Stimulated activated effector memory CD8-positive, alpha-beta T cell treated with anti-CD3 and anti-CD28 coated beads, Interleukin-12 subunit alpha, Interleukin-12 subunit beta, amount 100 ng/mL, for 72 hours (primary cell): ENCODE results near the gene GALNT13.

Experiments
- ATAC-seq: fragments of 150-1000 bp; cut with Tn5 transposase; 2 replicates; pipeline ENCODE4 v1.10.0; 2021
- DNase-seq, 2 donors: peaks; one replicate each; pipeline ENCODE4 v3.0.0; 2021 to 2022; ENCODE audit warnings: low spot score in 2 of 2
- H3K27ac Mint-ChIP-seq: one replicate; pipeline ENCODE4 v1.8.0; 2022; ENCODE audit warnings: mild to moderate bottlenecking, mixed read lengths
- H3K36me3 Mint-ChIP-seq: one replicate; pipeline ENCODE4 v1.8.0; 2022; ENCODE audit warnings: mild to moderate bottlenecking, mixed read lengths
- H3K4me1 Mint-ChIP-seq: one replicate; pipeline ENCODE4 v1.8.0; 2022; ENCODE audit warnings: mixed read lengths
- H3K4me3 Mint-ChIP-seq: one replicate; pipeline ENCODE4 v1.8.0; 2022; ENCODE audit warnings: mild to moderate bottlenecking, mixed read lengths
- H3K9me3 Mint-ChIP-seq: one replicate; pipeline ENCODE4 v1.8.0; 2022; ENCODE audit warnings: mixed read lengths

The GALNT13 gene

GRCh38 chr2:153891051-153891450, 19.3 kb downstream of the GALNT13 start:
- no peaks in the 10 kb centered on the region for H3K4me1 Mint-ChIP-seq
- peaks cover 13% of the 10 kb centered on the region for H3K9me3 Mint-ChIP-seq
- no peak overlapping the region for H3K4me3 Mint-ChIP-seq
- no peaks in the 10 kb centered on the region for H3K36me3 Mint-ChIP-seq
- ATAC-seq (no peak), DNase-seq (no peak)
- H3K27ac Mint-ChIP-seq, result no peak overlapping the region

- no peak overlapping the region for H3K4me3 Mint-ChIP-seq
- no peak for DNase-seq
- no peaks in the 10 kb centered on the region for H3K36me3 Mint-ChIP-seq
- no peak for ATAC-seq
- H3K4me1 Mint-ChIP-seq, result no peaks in the 10 kb centered on the region
- no peak overlapping the region for H3K27ac Mint-ChIP-seq
- H3K9me3 Mint-ChIP-seq, result peaks cover 31% of the 10 kb centered on the region
Measured at GRCh38 chr2:153912798-153913396, 41.2 kb downstream of the GALNT13 start.

GRCh38 chr2:153917570-153917969, 45.8 kb downstream of the GALNT13 start:
- DNase-seq (no peak), ATAC-seq (no peak)
- H3K4me1 Mint-ChIP-seq, result no peaks in the 10 kb centered on the region
- H3K36me3 Mint-ChIP-seq, result no peaks in the 10 kb centered on the region
- no peak overlapping the region for H3K4me3 Mint-ChIP-seq
- H3K27ac Mint-ChIP-seq, result no peak overlapping the region
- peaks cover 18% of the 10 kb centered on the region for H3K9me3 Mint-ChIP-seq

- Mint-ChIP-seq H3K27ac (no peak overlapping the region), H3K36me3 (no peaks in the 10 kb centered on the region), H3K4me3 (no peak overlapping the region), H3K4me1 (no peaks in the 10 kb centered on the region), H3K9me3 (peaks cover 25% of the 10 kb centered on the region)
- DNase-seq (no peak), ATAC-seq (no peak)
Measured at GRCh38 chr2:153935511-153935910, 63.8 kb downstream of the GALNT13 start.

- H3K4me3 Mint-ChIP-seq, result no peak overlapping the region
- H3K27ac Mint-ChIP-seq, result no peak overlapping the region
- H3K4me1 Mint-ChIP-seq, result no peaks in the 10 kb centered on the region
- no peaks in the 10 kb centered on the region for H3K36me3 Mint-ChIP-seq
- DNase-seq, result no peak
- no peak for ATAC-seq
- peaks cover 13% of the 10 kb centered on the region for H3K9me3 Mint-ChIP-seq
Measured at GRCh38 chr2:153939124-153939796, 67.5 kb downstream of the GALNT13 start.

GRCh38 chr2:153940511-153940910, 68.8 kb downstream of the GALNT13 start:
- H3K4me1 Mint-ChIP-seq, result no peaks in the 10 kb centered on the region

GRCh38 chr2:153944800-153945199, 73.1 kb downstream of the GALNT13 start:
- H3K4me3 Mint-ChIP-seq, result no peak overlapping the region
- ATAC-seq, result no peak

More at GRCh38 chr2:153940511-153940910, 68.8 kb downstream of the GALNT13 start:
- H3K4me3 Mint-ChIP-seq, result no peak overlapping the region
- peaks cover 18% of the 10 kb centered on the region for H3K9me3 Mint-ChIP-seq
- no peak overlapping the region for H3K27ac Mint-ChIP-seq
- H3K36me3 Mint-ChIP-seq, result no peaks in the 10 kb centered on the region
- ATAC-seq (no peak), DNase-seq (no peak)

GRCh38 chr2:153946036-153946435, 74.3 kb downstream of the GALNT13 start:
- no peak overlapping the region for H3K4me3 Mint-ChIP-seq
- H3K4me1 Mint-ChIP-seq, result no peaks in the 10 kb centered on the region
- no peaks in the 10 kb centered on the region for H3K36me3 Mint-ChIP-seq
- no peak for DNase-seq
- ATAC-seq, result no peak
- H3K27ac Mint-ChIP-seq, result no peak overlapping the region
- peaks cover 10% of the 10 kb centered on the region for H3K9me3 Mint-ChIP-seq

More at GRCh38 chr2:153944800-153945199, 73.1 kb downstream of the GALNT13 start:
- no peak overlapping the region for H3K27ac Mint-ChIP-seq
- no peak for DNase-seq
- no peaks in the 10 kb centered on the region for H3K36me3 Mint-ChIP-seq
- no peaks in the 10 kb centered on the region for H3K4me1 Mint-ChIP-seq
- peaks cover 10% of the 10 kb centered on the region for H3K9me3 Mint-ChIP-seq

GRCh38 chr2:153953761-153954160, 82.0 kb downstream of the GALNT13 start:
- Mint-ChIP-seq H3K9me3 (peaks cover 14% of the 10 kb centered on the region), H3K36me3 (no peaks in the 10 kb centered on the region), H3K4me3 (no peak overlapping the region), H3K4me1 (no peaks in the 10 kb centered on the region), H3K27ac (no peak overlapping the region)
- DNase-seq, result no peak
- no peak for ATAC-seq

- Mint-ChIP-seq H3K9me3 (peaks cover 15% of the 10 kb centered on the region), H3K4me1 (no peaks in the 10 kb centered on the region), H3K27ac (no peak overlapping the region), H3K4me3 (no peak overlapping the region), H3K36me3 (no peaks in the 10 kb centered on the region)
- DNase-seq (no peak), ATAC-seq (no peak)
Measured at GRCh38 chr2:153963256-153963655, 91.5 kb downstream of the GALNT13 start.

- Mint-ChIP-seq H3K27ac (no peak overlapping the region), H3K4me1 (no peaks in the 10 kb centered on the region), H3K4me3 (no peak overlapping the region), H3K36me3 (no peaks in the 10 kb centered on the region), H3K9me3 (peaks cover 16% of the 10 kb centered on the region)
- no peak for ATAC-seq
- no peak for DNase-seq
Measured at GRCh38 chr2:153967248-153967973, 95.7 kb downstream of the GALNT13 start.

- Mint-ChIP-seq H3K4me3 (no peak overlapping the region), H3K27ac (no peak overlapping the region), H3K36me3 (no peaks in the 10 kb centered on the region), H3K9me3 (peaks cover 13% of the 10 kb centered on the region), H3K4me1 (no peaks in the 10 kb centered on the region)
- ATAC-seq, result no peak
- no peak for DNase-seq
Measured at GRCh38 chr2:153971250-153971649, 99.5 kb downstream of the GALNT13 start.

GRCh38 chr2:153971855-153972254, 100.1 kb downstream of the GALNT13 start:
- Mint-ChIP-seq H3K4me3 (no peak overlapping the region), H3K36me3 (no peaks in the 10 kb centered on the region), H3K4me1 (no peaks in the 10 kb centered on the region), H3K9me3 (peaks cover 13% of the 10 kb centered on the region), H3K27ac (no peak overlapping the region)
- DNase-seq (no peak), ATAC-seq (no peak)

- Mint-ChIP-seq H3K36me3 (no peaks in the 10 kb centered on the region), H3K4me3 (no peak overlapping the region), H3K27ac (no peak overlapping the region), H3K4me1 (no peaks in the 10 kb centered on the region), H3K9me3 (peaks cover 10% of the 10 kb centered on the region)
- ATAC-seq (no peak), DNase-seq (no peak)
Measured at GRCh38 chr2:153972412-153972811, 100.7 kb downstream of the GALNT13 start.

GRCh38 chr2:153986488-153987229, 114.9 kb downstream of the GALNT13 start:
- Mint-ChIP-seq H3K4me3 (no peak overlapping the region), H3K4me1 (no peaks in the 10 kb centered on the region), H3K9me3 (peaks cover 15% of the 10 kb centered on the region), H3K36me3 (no peaks in the 10 kb centered on the region), H3K27ac (no peak overlapping the region)
- ATAC-seq (no peak), DNase-seq (no peak)
